ENCODE measurements around the gene GJC1. TPM values are rescaled to one million over a fixed set of nuclear protein-coding genes. Genes with fewer than 3 reads are reported as not detected.

Gene GJC1
- total RNA-seq, 1 donor from 2014 or later: 60.9 TPM

- Mint-ChIP-seq H3K27ac (ENCODE audit: unreplicated experiment) (peak overlapping the region; percentile 12), H3K9me3 (ENCODE audit: unreplicated experiment) (peaks cover 32% of the 10 kb centered on the region), H3K4me3 (ENCODE audit: unreplicated experiment) (no peak overlapping the region), H3K36me3 (ENCODE audit: unreplicated experiment) (no peaks in the 10 kb centered on the region), H3K4me1 (ENCODE audit: low read depth, unreplicated experiment) (peaks cover 17% of the 10 kb centered on the region), H3K27me3 (ENCODE audit: unreplicated experiment) (peaks cover 33% of the 10 kb centered on the region)
- no peak for DNase-seq
- no peak for TF ChIP-seq CTCF (IDR thresholded peaks at IDR 0.05; ENCODE audit: partially characterized antibody, unreplicated experiment)
Measured at GRCh38 chr17:44778656-44779210, 51.4 kb downstream of the GJC1 start.

- Mint-ChIP-seq H3K36me3 (ENCODE audit: unreplicated experiment) (no peaks in the 10 kb centered on the region), H3K4me1 (ENCODE audit: low read depth, unreplicated experiment) (peaks cover 19% of the 10 kb centered on the region), H3K27ac (ENCODE audit: unreplicated experiment) (no peak overlapping the region), H3K4me3 (ENCODE audit: unreplicated experiment) (no peak overlapping the region), H3K9me3 (ENCODE audit: unreplicated experiment) (peaks cover 31% of the 10 kb centered on the region), H3K27me3 (ENCODE audit: unreplicated experiment) (peaks cover 33% of the 10 kb centered on the region)
- TF ChIP-seq CTCF (IDR thresholded peaks at IDR 0.05; ENCODE audit: partially characterized antibody, unreplicated experiment): no peak
- no peak for DNase-seq
Measured at GRCh38 chr17:44777394-44778348, 52.4 kb downstream of the GJC1 start.

- Mint-ChIP-seq H3K36me3 (ENCODE audit: unreplicated experiment) (no peaks in the 10 kb centered on the region), H3K27me3 (ENCODE audit: unreplicated experiment) (peaks cover 24% of the 10 kb centered on the region), H3K4me1 (ENCODE audit: low read depth, unreplicated experiment) (peaks cover 12% of the 10 kb centered on the region), H3K27ac (ENCODE audit: unreplicated experiment) (no peak overlapping the region), H3K4me3 (ENCODE audit: unreplicated experiment) (no peak overlapping the region), H3K9me3 (ENCODE audit: unreplicated experiment) (peaks cover 22% of the 10 kb centered on the region)
- DNase-seq: no peak
- TF ChIP-seq CTCF (IDR thresholded peaks at IDR 0.05; ENCODE audit: partially characterized antibody, unreplicated experiment): no peak
Measured at GRCh38 chr17:44776628-44777393, 53.3 kb downstream of the GJC1 start.

GRCh38 chr17:44775838-44776621 is 54.1 kb downstream of the GJC1 start:
- Mint-ChIP-seq H3K36me3 (ENCODE audit: unreplicated experiment) (no peaks in the 10 kb centered on the region), H3K4me1 (ENCODE audit: low read depth, unreplicated experiment) (peaks cover 10% of the 10 kb centered on the region), H3K27ac (ENCODE audit: unreplicated experiment) (no peak overlapping the region), H3K4me3 (ENCODE audit: unreplicated experiment) (peak overlapping the region; percentile 34), H3K9me3 (ENCODE audit: unreplicated experiment) (peaks cover 21% of the 10 kb centered on the region), H3K27me3 (ENCODE audit: unreplicated experiment) (peaks cover 19% of the 10 kb centered on the region)
- no peak for TF ChIP-seq CTCF (IDR thresholded peaks at IDR 0.05; ENCODE audit: partially characterized antibody, unreplicated experiment)
- no peak for DNase-seq
